GM12878 (cell line): Measurements from ENCODE around the gene ZNF423. TPM values are rescaled to one million over a fixed set of nuclear protein-coding genes. Genes with fewer than 3 reads are reported as not detected.
A peak's percentile ranks its signal among the peaks of the same experiment; 100 is the strongest.

ENCODE experiments used
- ATAC-seq: fragments of 200-7000 bp; cut with Tn5 transposase; 3 replicates; pipeline ENCODE4 v1.9.1; 2020; ENCODE audit warnings: mild to moderate bottlenecking, moderate library complexity
- BruUV-seq: library from RNA; stranded (reverse); fragments of 400-500 nt; replicated peaks from 2 replicates; lab custom pipeline; 2021; lab: Mats Ljungman, UMichigan
- CTCF ChIA-PET: fragments of 300-600 bp; sonication (Branson Sonifier 250); formaldehyde crosslinking; extraction: SDS; loops from one replicate; lab custom pipeline; 2021; ENCODE audit warnings: inconsistent platforms; lab: Yijun Ruan, JAX
- POLR2A ChIA-PET: fragments of 350-600 bp; formaldehyde crosslinking; extraction: SDS; loops from one replicate; lab custom pipeline; 2021; ENCODE audit warnings: inconsistent platforms; lab: Charles Lee
- RAD21 ChIA-PET: fragments of 300-600 bp; sonication (Branson Sonifier 250); formaldehyde crosslinking; loops from one replicate; lab custom pipeline; 2023; ENCODE audit warnings: antibody characterized with exemption; ENCODE audit not compliant: unreplicated experiment; lab: Charles Lee
- SMC1A ChIA-PET: fragments of 300-600 bp; sonication (Branson Sonifier 250); formaldehyde crosslinking; loops from one replicate; lab custom pipeline; 2023; ENCODE audit not compliant: unreplicated experiment, uncharacterized antibody; lab: Charles Lee
- DNase-seq: peaks from one replicate; pipeline ENCODE4 v3.0.0-alpha.2; 2011; ENCODE audit warnings: low read depth, low spot score
- FAIRE-seq: peaks from 3 replicates; lab custom pipeline; 2011; peaks lifted over from hg19 to GRCh38; lab: Jason Lieb, UNC
- H2AFZ ChIP-seq: 2 replicates; pipeline ENCODE4 v1.6.0; 2011; ENCODE audit warnings: low read depth, low read length, control low read depth; ENCODE audit not compliant: control insufficient read depth
- H3K27ac ChIP-seq: 2 replicates; pipeline ENCODE4 v1.5.1; 2011; ENCODE audit warnings: control low read depth; ENCODE audit not compliant: control insufficient read depth, insufficient read depth
- H3K27me3 ChIP-seq, 2 experiments: replicated peaks in 1 of 2; 2 replicates each; pipeline versions ENCODE4 v1.6.0 to v1.6.1; 2011; ENCODE audit warnings: low read length in 1 of 2; ENCODE audit not compliant: control insufficient read depth in 2 of 2, insufficient read depth in 2 of 2
- H3K36me3 ChIP-seq, 2 experiments: 2 replicates each; pipeline ENCODE4 v1.5.1; 2011; ENCODE audit warnings: low read length in 1 of 2; ENCODE audit not compliant: control insufficient read depth in 2 of 2, insufficient read depth in 2 of 2
- H3K4me1 ChIP-seq: 2 replicates; pipeline ENCODE4 v1.6.1; 2011; ENCODE audit warnings: mild to moderate bottlenecking, low read length, moderate library complexity, mixed read lengths; ENCODE audit not compliant: control insufficient read depth, insufficient read depth
- H3K4me2 ChIP-seq: 2 replicates; pipeline ENCODE4 v1.6.0; 2011; ENCODE audit warnings: control low read depth; ENCODE audit not compliant: control insufficient read depth, insufficient read depth
- H3K4me3 ChIP-seq: fragments of 200-600 bp; sonication (generic); 2 replicates; pipeline ENCODE4 v1.5.1; 2016
- H3K79me2 ChIP-seq: 2 replicates; pipeline ENCODE4 v1.6.0; 2011; ENCODE audit warnings: low read length; ENCODE audit not compliant: control insufficient read depth, insufficient read depth
- H3K9ac ChIP-seq: 2 replicates; pipeline ENCODE4 v1.8.0; 2011; ENCODE audit warnings: low read length, control low read depth, mixed read lengths; ENCODE audit not compliant: control insufficient read depth, insufficient read depth
- H3K9me3 ChIP-seq: replicated peaks from 3 replicates; pipeline ENCODE4 v1.5.1; 2011; ENCODE audit warnings: mild to moderate bottlenecking, low read length; ENCODE audit not compliant: control insufficient read depth, insufficient read depth
- H4K20me1 ChIP-seq: 2 replicates; pipeline ENCODE4 v1.6.0; 2011; ENCODE audit not compliant: control insufficient read depth, insufficient read depth
- CBX5 ChIP-seq: sonication (generic); IDR thresholded peaks from 2 replicates; pipeline ENCODE4 v1.6.1; 2016; ENCODE audit warnings: low read depth, moderate library complexity, mild to moderate bottlenecking, inconsistent platforms
- CREB1 ChIP-seq: IDR thresholded peaks from 2 replicates; pipeline ENCODE4 v1.6.1; 2012; ENCODE audit warnings: low read depth, mild to moderate bottlenecking, inconsistent platforms
- CTCF ChIP-seq, 3 experiments: IDR thresholded peaks in 2 of 3; conservative IDR thresholded peaks in 1 of 3; 2 replicates each; pipeline ENCODE4 v1.5.1; 2011; ENCODE audit warnings: low read depth in 3 of 3, low read length in 3 of 3, mild to moderate bottlenecking in 3 of 3, control low read depth in 2 of 3, moderate library complexity in 2 of 3, inconsistent platforms in 1 of 3, mixed read lengths in 1 of 3; ENCODE audit not compliant: control insufficient read depth in 2 of 3, insufficient read depth in 1 of 3; ENCODE audit errors: extremely low read depth in 1 of 3
- GATAD2B ChIP-seq: fragments of 450-650 bp; conservative IDR thresholded peaks from 2 replicates; pipeline ENCODE4 v1.6.1; 2017; ENCODE audit warnings: low read depth, mild to moderate bottlenecking, moderate library complexity
- NBN ChIP-seq: fragments of 450-650 bp; IDR thresholded peaks from 2 replicates; pipeline ENCODE4 v1.6.1; 2016
- PAX5 ChIP-seq: IDR thresholded peaks from 2 replicates; pipeline ENCODE4 v1.6.1; 2011; ENCODE audit warnings: low read depth, low read length, borderline replicate concordance
- RAD21 ChIP-seq: IDR thresholded peaks from 2 replicates; pipeline ENCODE4 v1.6.1; 2011; ENCODE audit warnings: mild to moderate bottlenecking, low read depth, low read length, moderate library complexity; ENCODE audit not compliant: insufficient read depth
- SMC3 ChIP-seq: IDR thresholded peaks from 2 replicates; pipeline ENCODE4 v1.6.1; 2011; ENCODE audit warnings: low read length, improper control_type of control experiment, borderline replicate concordance
- SREBF2 ChIP-seq: IDR thresholded peaks from 2 replicates; pipeline ENCODE4 v1.6.1; 2012; ENCODE audit warnings: mild to moderate bottlenecking, low read length
- WGBS: methylation state at CpG from one replicate; pipeline ENCODE4 v1.1.6; 2016; ENCODE audit warnings: low lambda C conversion rate; ENCODE audit not compliant: insufficient replicate concordance, insufficient coverage; ENCODE audit errors: missing lambda C conversion rate; 5-methylcytosine and 5-hydroxymethylcytosine counted together
- in situ Hi-C: fragments of 300-500 bp; cut with MboI; formaldehyde crosslinking; loops from 9 replicates; pipeline ENCODE4 v1.14.3; 2018; ENCODE audit warnings: mixed read lengths
- intact Hi-C: fragments of 100-400 bp; cut with micrococcal nuclease; formaldehyde crosslinking; loops from one replicate; pipeline ENCODE4 v1.14.2; 2022; ENCODE audit not compliant: unreplicated experiment
- polyA plus RNA-seq, 11 experiments: library from polyadenylated mRNA; depleted of rRNA in 4 of 11; unstranded in 6 of 11; stranded (reverse) in 5 of 11; fragments of >200 nt; fragmentation: Nextera tagmentation in 4 of 11; fragmentation: Illumina TruSeq in 1 of 11; extraction: Ambion mirVana in 4 of 11; extraction: Trizol in 1 of 11; gene quantifications; 1 replicate in 1 of 11; 2 replicates in 10 of 11; pipeline versions ENCODE4 v1.2.1 to v1.2.3, GENCODE V29; 2011 to 2016; ENCODE audit warnings: inconsistent platforms in 2 of 11, missing spikeins in 2 of 11, low read depth in 1 of 11
- total RNA-seq, 4 experiments: library from RNA; depleted of rRNA in 3 of 4; stranded (reverse); fragments of >200 nt in 3 of 4; fragmentation: Illumina TruSeq in 1 of 4; extraction: Trizol in 1 of 4; gene quantifications; 2 replicates each; pipeline versions ENCODE4 v1.2.1 to v1.2.3, GENCODE V29; 2013 to 2021

The ZNF423 gene
- total and polyA plus RNA-seq, 10 of the 15 experiments (the other 5 are each of a cell fraction or from before 2014, with no cell fraction given), result 0.03 to 0.64 (median 0.10) TPM

GRCh38 chr16:49876716-49877129 is 20.8 kb upstream of the ZNF423 start:
- POLR2A ChIA-PET, result no interaction called here
- H3K9me3 ChIP-seq, result no peaks in the 10 kb centered on the region
- no peaks in the 10 kb centered on the region for H3K36me3 ChIP-seq
- SMC1A ChIA-PET, result no interaction called here
- peaks cover 0 to 3% of the 10 kb centered on the region in 2 experiments; a peak in 2 of 4 replicates for H3K27me3 ChIP-seq
- intact Hi-C loops (no loop called here), in situ Hi-C loops (no loop called here)
- DNase-seq, result no peak
- CTCF ChIA-PET, result interaction anchor here (0.7 to 1.5 kb wide), 4 partner anchors 10 to 45 kb away, joined by 3 read pairs; no protein-coding TSS in a partner anchor
- no peak overlapping the region for H3K27ac ChIP-seq
- no peaks in the 10 kb centered on the region for H4K20me1 ChIP-seq
- H3K4me1 ChIP-seq, result no peaks in the 10 kb centered on the region
- no peak overlapping the region for H3K4me3 ChIP-seq
- no peaks in the 10 kb centered on the region for H3K79me2 ChIP-seq
- FAIRE-seq, result peak; percentile 18
- 2% methylated on average over 18 of the region's 22 CpGs for WGBS
- H2AFZ ChIP-seq, result no peak overlapping the region
- ATAC-seq, result peak; percentile 81
- TF ChIP-seq RAD21 (peak; percentile 32), PAX5 (no peak), CTCF (IDR thresholded peaks at IDR 0.05 in 2 of 3, conservative IDR thresholded peaks at IDR 0.05 in 1 of 3; ENCODE audit: control insufficient read depth in 2 of 3, extremely low read depth in 1 of 3, insufficient read depth in 1 of 3, low read depth in 3 of 3, low read length in 3 of 3) (peak; percentile 50 to 71 (median 64)), SMC3 (peak; percentile 30; the same call in 1 of the 2 replicates), CBX5 (no peak), GATAD2B (no peak), CREB1 (no peak), NBN (no peak), SREBF2 (no peak)
- RAD21 ChIA-PET, result interaction anchor here (1.2 kb wide), 1 partner anchor 21 kb away, joined by 3 read pairs; no protein-coding TSS in a partner anchor
- no peak overlapping the region for H3K9ac ChIP-seq
- H3K4me2 ChIP-seq, result no peak overlapping the region
- no TSS peak for BruUV-seq
